Embryonic facial prominence (tissue), 1 donor: ENCODE results near the gene ZACN.
"Not testable (repeated sequence)": the region's sequence is repeated elsewhere in the genome, so short reads cannot be mapped to it uniquely, and the experiment has no call there.

Experiments used
- DNase-seq: peaks from one replicate; pipeline ENCODE4 v3.0.0-alpha.2; 2016; ENCODE audit errors: extremely low spot score

The ZACN gene

GRCh38 chr17:76054112-76054476 is 24.9 kb upstream of the ZACN start:
- DNase-seq: no peak

DNA sequence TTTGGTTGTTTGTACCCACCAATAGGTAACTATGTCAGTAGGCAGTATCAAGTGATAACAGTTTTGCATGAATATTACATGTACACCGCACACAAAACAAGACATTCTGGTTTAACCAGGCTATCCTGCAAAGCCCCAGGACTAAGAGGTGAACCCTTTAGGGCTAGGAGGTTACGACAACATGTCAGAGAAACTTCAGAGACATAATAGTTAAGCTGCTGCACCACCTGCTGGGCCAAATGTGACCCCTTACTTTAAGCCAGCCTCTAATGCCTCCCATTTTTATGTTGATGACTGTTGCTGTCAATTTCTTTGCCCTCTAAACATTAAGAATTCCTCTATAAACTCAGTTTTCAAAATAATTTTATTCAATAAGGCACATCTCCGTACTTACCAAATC is 22.1 kb upstream of the ZACN start:
- no peak for DNase-seq

- DNase-seq: not testable (repeated sequence)
These were observed 20.7 kb upstream of the ZACN start for GRCh38 chr17:76058264-76058663.

DNA sequence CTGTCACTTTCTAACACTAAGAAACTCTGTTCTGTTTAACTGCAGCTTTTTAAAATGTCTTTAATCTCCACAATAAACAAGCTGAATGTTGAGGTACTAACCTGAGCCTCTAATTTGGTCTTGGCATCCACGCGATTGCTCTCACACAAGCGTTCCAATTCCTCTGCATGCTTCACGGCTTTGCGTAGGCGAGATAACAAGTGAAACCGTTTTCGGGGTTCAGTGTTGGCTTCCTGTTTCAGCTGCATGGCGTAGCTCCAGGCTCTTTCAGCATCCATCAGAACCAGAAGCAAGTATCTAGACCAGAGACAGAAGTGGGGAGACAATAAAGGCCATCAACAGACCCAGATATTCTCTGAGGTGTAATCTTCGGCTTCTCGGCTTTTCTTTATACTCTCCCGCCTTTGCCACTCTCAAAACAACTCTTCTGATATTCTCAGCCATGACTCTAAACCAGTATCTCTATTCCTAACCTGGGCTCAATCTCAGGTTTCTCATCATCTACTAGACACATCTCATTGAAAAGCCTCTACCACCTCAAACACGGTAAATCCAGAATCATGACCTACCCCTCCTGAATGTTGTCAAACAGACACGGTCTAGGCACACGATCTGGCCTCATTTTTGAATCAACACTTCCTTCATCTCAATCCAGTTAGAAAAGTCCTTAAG is 15.0 kb upstream of the ZACN start:
- DNase-seq: no peak

- DNase-seq: no peak
These were observed 13.2 kb upstream of the ZACN start for GRCh38 chr17:76065775-76066174.

GRCh38 chr17:76071531-76072147 is 7.3 kb upstream of the ZACN start:
- no peak for DNase-seq

- DNase-seq: peak; percentile 70
These were observed 6.7 kb upstream of the ZACN start, which contains the start of gene SRP68 for GRCh38 chr17:76072148-76072858. Gene SRP68 (minus strand): TSS chr17:76072517. CDS start chr17:76072491, 26 bp downstream.

DNA sequence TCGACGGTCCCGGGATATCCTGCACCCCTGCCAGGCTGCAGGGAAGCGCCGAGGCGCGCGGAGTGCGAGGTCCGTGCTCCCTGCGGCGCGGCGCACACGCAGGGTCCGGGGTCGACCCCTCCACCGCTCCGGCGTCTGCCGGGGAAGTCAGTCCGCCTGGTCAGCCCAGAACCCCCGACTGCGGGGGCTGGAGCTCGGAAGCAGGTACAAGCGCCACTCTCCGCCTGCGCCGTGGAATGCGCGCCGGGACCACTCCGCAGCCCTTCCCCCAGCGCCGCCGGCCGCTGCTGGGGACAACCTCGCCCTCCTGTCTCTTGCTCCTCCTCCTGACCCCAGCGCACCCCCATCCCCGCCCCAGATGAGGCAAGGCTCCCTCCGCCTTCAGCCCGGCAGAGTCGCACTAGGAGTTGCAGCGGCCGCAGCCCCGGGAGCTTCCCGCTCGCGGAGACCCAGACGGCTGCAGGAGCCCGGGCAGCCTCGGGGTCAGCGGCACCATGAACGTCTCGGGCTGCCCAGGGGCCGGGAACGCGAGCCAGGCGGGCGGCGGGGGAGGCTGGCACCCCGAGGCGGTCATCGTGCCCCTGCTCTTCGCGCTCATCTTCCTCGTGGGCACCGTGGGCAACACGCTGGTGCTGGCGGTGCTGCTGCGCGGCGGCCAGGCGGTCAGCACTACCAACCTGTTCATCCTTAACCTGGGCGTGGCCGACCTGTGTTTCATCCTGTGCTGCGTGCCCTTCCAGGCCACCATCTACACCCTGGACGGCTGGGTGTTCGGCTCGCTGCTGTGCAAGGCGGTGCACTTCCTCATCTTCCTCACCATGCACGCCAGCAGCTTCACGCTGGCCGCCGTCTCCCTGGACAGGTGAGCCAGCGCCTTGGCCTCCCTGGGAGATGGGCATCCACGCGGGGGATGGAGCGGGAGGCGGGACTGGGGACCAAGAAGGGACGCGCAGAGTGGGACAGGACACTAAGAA is 4.3 kb upstream of the ZACN start, which contains the start of gene GALR2:
Gene GALR2, plus strand, starts transcription at position 392 of the 974 bp plus-strand sequence. Its CDS starts 103 bp downstream, at position 495.
- no peak for DNase-seq

GRCh38 chr17:76075364-76076145 is 3.4 kb upstream of the ZACN start:
- DNase-seq: no peak

DNA sequence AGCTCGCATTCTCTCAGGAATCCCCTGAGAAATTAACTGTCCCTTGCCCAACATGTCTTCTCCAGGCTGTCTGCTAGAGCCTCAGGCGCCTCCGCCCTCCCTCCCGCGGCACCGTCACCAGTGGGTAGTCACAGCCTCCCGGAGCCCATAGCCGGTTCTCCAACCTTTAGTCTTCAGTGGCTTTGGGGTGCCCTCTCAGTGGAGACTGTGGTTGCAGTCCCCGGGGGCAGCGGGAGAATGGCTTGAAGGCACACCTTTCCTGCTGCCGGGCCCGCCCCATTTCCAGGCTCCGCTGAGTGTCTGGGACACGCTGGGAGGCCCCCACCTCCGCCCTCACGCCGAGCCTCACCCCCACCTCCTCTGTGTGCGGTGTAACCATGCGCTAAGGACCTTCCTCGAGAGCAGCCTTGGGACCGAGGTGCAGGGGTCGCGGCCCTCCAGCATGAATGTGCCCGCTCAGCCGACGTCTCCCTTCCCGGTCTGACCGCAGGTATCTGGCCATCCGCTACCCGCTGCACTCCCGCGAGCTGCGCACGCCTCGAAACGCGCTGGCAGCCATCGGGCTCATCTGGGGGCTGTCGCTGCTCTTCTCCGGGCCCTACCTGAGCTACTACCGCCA is 2.7 kb upstream of the ZACN start:
- no peak for DNase-seq

GRCh38 chr17:76076765-76077583 is 2.0 kb upstream of the ZACN start:
- DNase-seq: no peak

DNA sequence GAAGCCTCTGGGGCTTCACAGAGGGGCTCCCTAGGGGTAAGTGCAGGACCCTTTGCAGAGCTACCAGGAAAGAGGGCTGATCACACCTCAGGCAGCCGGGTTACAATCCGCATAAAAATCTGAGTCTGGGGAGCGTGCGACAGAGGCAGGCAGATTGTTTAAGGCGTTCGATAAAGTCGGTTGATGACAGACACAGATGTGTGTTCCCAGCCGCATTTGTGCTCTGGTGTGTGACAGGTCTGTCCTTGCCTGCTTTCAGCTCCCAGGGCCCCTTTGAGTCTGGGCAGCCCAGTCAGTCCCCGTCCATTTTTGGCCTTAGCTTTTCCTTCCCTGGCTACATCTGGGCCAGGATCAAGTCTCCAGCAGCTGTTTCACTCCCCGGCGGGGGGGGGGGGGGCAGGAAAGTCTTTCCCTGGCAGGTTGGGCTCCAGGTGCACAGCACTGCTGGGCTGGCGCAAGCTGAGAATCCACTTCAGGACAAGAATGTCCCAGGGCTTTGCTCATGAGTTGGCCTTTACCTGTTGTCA is 1.3 kb upstream of the ZACN start:
- DNase-seq: no peak

- DNase-seq: not testable (repeated sequence)
These were observed 612 bp upstream of the ZACN start for GRCh38 chr17:76078370-76078769.

DNA sequence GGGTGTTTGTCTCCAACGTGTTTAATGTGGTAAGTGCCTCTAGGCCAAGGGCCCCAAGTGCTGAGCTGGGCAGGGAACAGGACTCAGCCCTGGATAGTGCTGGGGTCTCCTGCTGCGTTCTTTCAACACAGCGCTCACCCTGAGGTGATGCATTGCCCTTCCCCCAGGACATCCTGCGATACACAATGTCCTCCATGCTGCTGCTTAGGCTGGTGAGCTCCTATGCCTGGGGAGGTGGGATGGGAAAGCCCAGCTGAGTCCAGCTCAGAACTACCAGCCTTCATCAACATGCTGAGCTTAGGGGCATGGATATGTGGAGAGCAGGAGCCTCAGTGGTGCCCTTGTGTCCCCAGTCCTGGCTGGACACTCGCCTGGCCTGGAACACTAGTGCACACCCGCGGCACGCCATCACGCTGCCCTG is 563 bp downstream of the ZACN start:
- no peak for DNase-seq

- no peak for DNase-seq
These were observed 1.2 kb downstream of the ZACN start for GRCh38 chr17:76079956-76080767.

DNA sequence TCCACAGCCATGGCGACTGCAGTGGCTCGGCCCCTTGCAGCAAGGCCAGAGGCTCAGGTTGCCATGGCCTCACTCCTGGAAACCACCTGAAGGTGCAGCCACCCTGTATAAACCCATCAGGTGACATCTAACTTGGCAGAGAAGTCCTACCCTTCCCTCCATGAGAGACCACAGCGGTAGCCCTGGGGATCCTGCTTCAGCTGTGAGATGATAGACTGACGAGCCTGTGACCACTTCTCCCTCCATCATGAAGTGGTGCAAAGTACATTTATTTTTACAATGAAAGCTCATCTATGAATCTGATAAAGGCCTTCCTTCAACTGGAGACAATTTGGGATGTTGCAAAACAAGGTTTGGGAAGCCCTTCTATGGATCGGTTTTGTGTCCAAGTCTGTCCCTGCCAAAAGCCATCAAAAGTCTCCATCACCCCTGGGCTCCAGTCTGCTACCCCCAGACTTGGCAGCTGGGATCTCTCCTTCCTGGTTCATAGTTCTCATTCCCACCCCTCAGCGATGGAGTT is 1.8 kb downstream of the ZACN start:
- no peak for DNase-seq

DNA sequence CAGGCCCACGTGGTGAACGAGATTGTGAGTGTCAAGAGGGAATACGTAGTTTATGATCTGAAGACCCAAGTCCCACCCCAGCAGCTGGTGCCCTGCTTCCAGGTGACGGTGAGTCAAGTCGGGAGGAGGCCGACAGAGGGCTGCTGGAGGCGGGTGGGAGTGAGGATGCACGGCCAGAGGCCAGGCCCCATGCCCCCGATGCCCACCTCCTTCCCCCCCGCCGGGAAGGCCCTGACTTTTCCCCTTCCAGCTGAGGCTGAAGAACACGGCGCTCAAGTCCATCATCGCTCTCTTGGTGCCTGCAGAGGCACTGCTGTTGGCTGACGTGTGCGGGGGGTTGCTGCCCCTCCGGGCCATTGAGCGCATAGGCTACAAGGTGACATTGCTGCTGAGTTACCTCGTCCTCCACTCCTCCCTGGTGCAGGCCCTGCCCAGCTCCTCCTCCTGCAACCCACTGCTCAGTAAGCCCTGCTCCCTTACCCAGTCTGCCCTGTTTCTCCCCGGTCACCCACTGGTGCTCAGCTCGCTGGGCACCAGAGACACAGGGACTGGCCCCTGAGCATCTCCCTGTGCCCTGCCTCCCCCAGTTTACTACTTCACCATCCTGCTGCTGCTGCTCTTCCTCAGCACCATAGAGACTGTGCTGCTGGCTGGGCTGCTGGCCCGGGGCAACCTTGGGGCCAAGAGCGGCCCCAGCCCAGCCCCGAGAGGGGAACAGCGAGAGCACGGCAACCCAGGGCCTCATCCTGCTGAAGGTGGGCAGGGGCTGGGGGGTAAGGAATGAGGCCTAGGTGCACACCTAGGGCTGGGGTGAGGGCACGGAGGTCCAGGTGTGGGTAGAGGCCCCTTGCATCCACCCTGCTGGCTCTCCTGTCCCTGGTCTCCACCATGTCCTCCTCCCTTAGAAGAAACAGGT is 2.6 kb downstream of the ZACN start:
- DNase-seq: no peak
